GM18909 (cell line): Measurements from ENCODE around the gene EDN1.
"Not testable (repeated sequence)": the region's sequence is repeated elsewhere in the genome, so short reads cannot be mapped to it uniquely, and the experiment has no call there.

ENCODE experiments used
- ATAC-seq: cut with Tn5 transposase; IDR thresholded peaks from one replicate; pipeline ENCODE4 v1.9.1; 2021; ENCODE audit warnings: mild to moderate bottlenecking; ENCODE audit not compliant: unreplicated experiment, poor library complexity

EDN1 gene

GRCh38 chr6:12315292-12316081, 25.3 kb downstream of the EDN1 start:
- no peak for ATAC-seq

GRCh38 chr6:12318749-12319148, 28.6 kb downstream of the EDN1 start:
- ATAC-seq: no peak

- not testable (repeated sequence) for ATAC-seq
These were observed 29.9 kb downstream of the EDN1 start for GRCh38 chr6:12320074-12320473.

GRCh38 chr6:12324099-12324498, 33.9 kb downstream of the EDN1 start:
- no peak for ATAC-seq

GRCh38 chr6:12324748-12325147, 34.6 kb downstream of the EDN1 start:
- no peak for ATAC-seq

GRCh38 chr6:12325872-12326271, 35.7 kb downstream of the EDN1 start:
- no peak for ATAC-seq

GRCh38 chr6:12327391-12327790, 37.2 kb downstream of the EDN1 start:
- no peak for ATAC-seq

- ATAC-seq: no peak
These were observed 37.8 kb downstream of the EDN1 start for GRCh38 chr6:12327988-12328387.

- no peak for ATAC-seq
These were observed 38.5 kb downstream of the EDN1 start for GRCh38 chr6:12328701-12329100.

- no peak for ATAC-seq
These were observed 41.3 kb downstream of the EDN1 start for GRCh38 chr6:12331474-12331873.

- ATAC-seq: no peak
These were observed 42.0 kb downstream of the EDN1 start for GRCh38 chr6:12331951-12332749.

- not testable (repeated sequence) for ATAC-seq
These were observed 42.6 kb downstream of the EDN1 start for GRCh38 chr6:12332750-12333079.

- ATAC-seq: no peak
These were observed 43.0 kb downstream of the EDN1 start for GRCh38 chr6:12333128-12333527.

GRCh38 chr6:12334526-12335130, 44.5 kb downstream of the EDN1 start:
- ATAC-seq: no peak

GRCh38 chr6:12335131-12335527, 45.0 kb downstream of the EDN1 start:
- ATAC-seq: peak; percentile 70

- ATAC-seq: no peak
These were observed 45.6 kb downstream of the EDN1 start for GRCh38 chr6:12335717-12336116.

GRCh38 chr6:12336121-12336971, 46.2 kb downstream of the EDN1 start:
- ATAC-seq: no peak

GRCh38 chr6:12339022-12339421, 48.9 kb downstream of the EDN1 start:
- no peak for ATAC-seq

- ATAC-seq: no peak
These were observed 49.8 kb downstream of the EDN1 start for GRCh38 chr6:12339808-12340487.

GRCh38 chr6:12340488-12340818, 50.3 kb downstream of the EDN1 start:
- ATAC-seq: no peak
